ENCODE measurements around the gene TERT.

Gene TERT

GRCh38 chr5:1208221-1208742 is 86.6 kb downstream of the TERT start:
- DNase-seq (ENCODE audit: low read depth in 2 of 3, low spot score in 2 of 3): no peak

DNA sequence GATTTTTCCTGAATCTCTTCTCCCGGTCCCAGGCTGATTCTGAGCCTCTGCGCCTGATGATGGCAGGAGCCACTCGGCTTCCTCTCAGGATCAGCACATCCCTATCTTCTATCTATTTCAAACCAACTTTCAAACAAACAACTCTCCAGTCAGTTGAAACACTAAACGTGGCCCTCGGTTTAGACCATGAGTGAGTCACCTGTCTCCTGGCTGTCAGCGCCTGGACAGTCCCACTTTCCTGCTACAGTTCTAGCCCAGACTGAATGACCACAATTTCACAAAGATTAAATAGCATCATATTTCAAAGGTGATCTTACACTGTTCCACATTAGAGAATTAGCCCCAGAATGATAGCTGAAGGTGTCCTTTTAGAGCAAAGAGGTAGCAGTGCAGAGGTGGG is 87.3 kb downstream of the TERT start:
- no peak for DNase-seq (ENCODE audit: low read depth in 2 of 3, low spot score in 2 of 3)

GRCh38 chr5:1206521-1207412 is 88.1 kb downstream of the TERT start:
- DNase-seq (ENCODE audit: low read depth in 2 of 3, low spot score in 2 of 3): no peak

GRCh38 chr5:1205255-1206180 is 89.3 kb downstream of the TERT start:
- DNase-seq (ENCODE audit: low read depth in 2 of 3, low spot score in 2 of 3): no peak

DNA sequence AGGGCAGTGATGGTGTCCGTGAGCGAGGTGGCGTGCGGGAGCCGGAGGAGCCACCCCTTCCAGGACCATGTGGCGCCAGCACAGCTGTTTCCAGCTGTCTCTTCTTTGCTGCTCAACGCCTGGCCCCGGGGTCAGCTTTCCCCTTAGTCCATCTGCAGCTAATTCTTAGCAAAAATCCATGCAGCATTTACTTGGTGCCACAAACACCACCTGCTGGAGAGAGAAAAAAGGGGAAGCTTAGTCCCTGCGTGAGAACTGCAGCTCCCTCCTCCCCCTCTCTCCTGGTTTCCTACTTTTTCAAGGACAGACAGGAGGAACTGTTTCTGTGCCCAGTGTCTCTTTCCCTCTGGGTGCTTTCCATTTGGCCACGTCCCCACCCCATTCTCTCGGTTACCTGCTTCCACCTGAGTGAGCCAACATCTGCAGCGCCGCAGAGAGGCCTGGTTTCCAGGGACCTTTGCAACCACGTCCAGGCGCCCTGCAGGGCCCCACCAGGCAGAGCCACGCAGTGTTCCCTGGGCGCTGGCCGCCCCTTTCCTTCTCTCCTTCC is 90.1 kb downstream of the TERT start:
- no peak for DNase-seq (ENCODE audit: low read depth in 2 of 3, low spot score in 2 of 3)

DNA sequence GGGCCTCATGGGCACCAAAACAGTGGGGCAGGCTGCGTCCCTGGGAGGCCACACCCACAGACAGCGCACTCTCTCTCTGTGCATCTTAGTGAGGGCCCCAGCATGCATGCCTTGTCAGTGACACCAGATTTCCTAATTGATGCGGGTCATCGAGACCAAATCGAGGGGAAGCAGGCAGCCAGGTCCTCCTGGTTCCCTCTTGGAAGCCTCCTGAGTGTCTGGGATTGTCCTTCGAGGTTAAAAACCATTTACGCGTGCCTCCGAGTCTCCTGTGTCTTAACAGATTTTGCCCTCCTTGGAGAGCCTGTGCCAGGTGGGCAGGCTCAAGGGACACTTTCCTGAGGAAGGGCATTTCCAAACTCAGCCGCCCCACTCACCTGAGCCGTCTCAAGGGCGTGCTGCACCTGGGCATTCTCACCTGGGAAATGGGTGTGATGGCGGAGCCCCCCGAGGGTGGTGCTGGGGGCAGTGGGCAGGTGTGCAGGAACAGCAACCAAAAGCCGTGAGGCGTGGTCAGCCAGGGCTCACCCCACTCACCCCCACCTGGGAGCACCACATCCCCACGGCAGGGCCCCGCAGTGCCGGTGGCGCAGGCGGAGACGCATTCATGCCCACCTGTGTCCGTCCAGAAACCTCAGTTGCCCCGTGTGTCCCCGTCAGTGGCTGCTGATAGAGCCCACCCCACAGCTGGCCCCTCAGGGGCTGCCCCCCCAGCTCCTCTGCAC is 90.7 kb downstream of the TERT start:
- DNase-seq (ENCODE audit: low read depth in 2 of 3, low spot score in 2 of 3): no peak

GRCh38 chr5:1203311-1203967 is 91.4 kb downstream of the TERT start:
- DNase-seq (ENCODE audit: low read depth in 2 of 3, low spot score in 2 of 3): no peak
